Measurements from ENCODE around the gene MDM1. TPM values are rescaled to one million over a fixed set of nuclear protein-coding genes. Genes with fewer than 3 reads are reported as not detected.

The MDM1 gene
- total RNA-seq, 3 donors from 2014 or later (not counting 1 experiment from before 2014, with no cell fraction given), result 21.3 to 36.2 (median 26.5) TPM

- no peaks in the 10 kb centered on the region for H3K36me3 ChIP-seq (ENCODE audit: control insufficient read depth, insufficient read depth, low read length)
- intact Hi-C loops (cut with micrococcal nuclease), result no loop called here
Measured at GRCh38 chr12:68356060-68356695, 24.0 kb upstream of the MDM1 start.

GRCh38 chr12:68354977-68355541 is 22.9 kb upstream of the MDM1 start:
- Histone ChIP-seq H3K36me3 (ENCODE audit: control insufficient read depth, insufficient read depth, low read length) (no peaks in the 10 kb centered on the region), H3K27me3 (ENCODE audit: control insufficient read depth, insufficient read depth, low read length) (no peaks in the 10 kb centered on the region), H3K27ac (ENCODE audit: low read length) (no peak overlapping the region), H3K9me3 (ENCODE audit: control insufficient read depth, insufficient read depth, low read length) (no peaks in the 10 kb centered on the region), H3K4me1 (ENCODE audit: control insufficient read depth, insufficient read depth, low read length) (peaks cover 6% of the 10 kb centered on the region), H3K4me3 (ENCODE audit: low read length) (no peak overlapping the region)
- H3K27ac Mint-ChIP-seq, result no peak overlapping the region
- intact Hi-C loops (cut with micrococcal nuclease), result no loop called here
- H3K4me3 Mint-ChIP-seq, result no peak overlapping the region
- peaks cover 12 to 15% of the 10 kb centered on the region in 2 donors for H3K4me1 Mint-ChIP-seq
- no peak for DNase-seq
- no CpG with 5 or more reads among the region's 4 CpGs for WGBS (ENCODE audit: insufficient coverage)
- H3K9me3 Mint-ChIP-seq, result no peaks in the 10 kb centered on the region
- ATAC-seq, result no peak
- no peak for TF ChIP-seq CTCF (IDR thresholded peaks at IDR 0.05)
- H3K36me3 Mint-ChIP-seq, result no peaks in the 10 kb centered on the region
- no peaks in the 10 kb centered on the region for H3K27me3 Mint-ChIP-seq (ENCODE audit: low read depth in 2 of 2)

More at GRCh38 chr12:68356060-68356695, 24.0 kb upstream of the MDM1 start:
- Histone ChIP-seq H3K4me1 (ENCODE audit: control insufficient read depth, insufficient read depth, low read length) (peaks cover 6% of the 10 kb centered on the region), H3K27ac (ENCODE audit: low read length) (no peak overlapping the region), H3K4me3 (ENCODE audit: low read length) (no peak overlapping the region), H3K9me3 (ENCODE audit: control insufficient read depth, insufficient read depth, low read length) (no peaks in the 10 kb centered on the region), H3K27me3 (ENCODE audit: control insufficient read depth, insufficient read depth, low read length) (no peaks in the 10 kb centered on the region)
- no peaks in the 10 kb centered on the region for H3K27me3 Mint-ChIP-seq (ENCODE audit: low read depth in 2 of 2)
- peak overlapping the region in 1 of 2 donors; percentile 7 for H3K27ac Mint-ChIP-seq
- no peak overlapping the region for H3K4me3 Mint-ChIP-seq
- no peaks in the 10 kb centered on the region for H3K36me3 Mint-ChIP-seq
- no peak for TF ChIP-seq CTCF (IDR thresholded peaks at IDR 0.05)
- no peak for ATAC-seq
- H3K4me1 Mint-ChIP-seq, result peaks cover 12 to 15% of the 10 kb centered on the region in 2 donors
- no peak for DNase-seq
- no peaks in the 10 kb centered on the region for H3K9me3 Mint-ChIP-seq

- H3K27ac Mint-ChIP-seq, result no peak overlapping the region
- intact Hi-C loops (cut with micrococcal nuclease), result no loop called here
- H3K9me3 Mint-ChIP-seq, result no peaks in the 10 kb centered on the region
Measured at GRCh38 chr12:68352067-68352466, 19.9 kb upstream of the MDM1 start.

More at GRCh38 chr12:68352067-68352466, 19.9 kb upstream of the MDM1 start:
- TF ChIP-seq CTCF (IDR thresholded peaks at IDR 0.05), result no peak
- DNase-seq, result no peak
- 97% methylated on average over 2 of the region's 2 CpGs for WGBS (ENCODE audit: insufficient coverage)
- Histone ChIP-seq H3K27me3 (ENCODE audit: control insufficient read depth, insufficient read depth, low read length) (no peaks in the 10 kb centered on the region), H3K36me3 (ENCODE audit: control insufficient read depth, insufficient read depth, low read length) (no peaks in the 10 kb centered on the region), H3K9me3 (ENCODE audit: control insufficient read depth, insufficient read depth, low read length) (no peaks in the 10 kb centered on the region), H3K4me1 (ENCODE audit: control insufficient read depth, insufficient read depth, low read length) (no peaks in the 10 kb centered on the region), H3K4me3 (ENCODE audit: low read length) (no peak overlapping the region), H3K27ac (ENCODE audit: low read length) (no peak overlapping the region)
- no peaks in the 10 kb centered on the region for H3K36me3 Mint-ChIP-seq
- no peak for ATAC-seq
- no peak overlapping the region for H3K4me3 Mint-ChIP-seq
- H3K4me1 Mint-ChIP-seq, result peaks cover 0 to 2% of the 10 kb centered on the region in 2 donors
- H3K27me3 Mint-ChIP-seq (ENCODE audit: low read depth in 2 of 2), result peaks cover 0 to under 1% of the 10 kb centered on the region in 2 donors

Data from natural killer cell (primary cell).